Esophagus squamous epithelium (tissue), 5 donors: ENCODE results near the gene C1QTNF6. TPM values are rescaled to one million over a fixed set of nuclear protein-coding genes. Genes with fewer than 3 reads are reported as not detected.

ENCODE experiments used
- DNase-seq: peaks from one replicate; lab custom pipeline; 2025; lab: John Stamatoyannopoulos, UW
- H3K27ac ChIP-seq, 4 donors: fragments of 200-600 bp; sonication (generic); one replicate each; pipeline ENCODE4 v1.5.1; 2016 to 2019; ENCODE audit warnings: mild to moderate bottlenecking in 1 of 4
- H3K27me3 ChIP-seq, 4 donors: fragments of 200-600 bp; sonication (generic); 1 replicate in 3 of 4; 2 replicates in 1 of 4; pipeline versions ENCODE4 v1.5.1 to v1.6.0; 2017 to 2021; ENCODE audit warnings: antibody characterized with exemption in 1 of 4
- H3K36me3 ChIP-seq, 3 donors: fragments of 200-600 bp; sonication (generic); one replicate each; pipeline ENCODE4 v1.5.1; 2016 to 2019
- H3K4me1 ChIP-seq, 3 donors: fragments of 200-600 bp; sonication (generic); one replicate each; pipeline ENCODE4 v1.5.1; 2017 to 2019
- H3K4me3 ChIP-seq, 4 donors: fragments of 200-600 bp; sonication (generic); 1 replicate in 3 of 4; 2 replicates in 1 of 4; pipeline ENCODE4 v1.5.1; 2016 to 2019; ENCODE audit warnings: mild to moderate bottlenecking in 2 of 4, moderate library complexity in 1 of 4
- H3K9me3 ChIP-seq, 3 donors: fragments of 200-600 bp; sonication (generic); one replicate each; pipeline ENCODE4 v1.5.1; 2016 to 2019
- POLR2A ChIP-seq, 4 donors: fragments of 450-650 bp; IDR thresholded peaks; one replicate each; pipeline ENCODE4 v1.6.1; 2017; ENCODE audit warnings: antibody characterized with exemption in 4 of 4, mild to moderate bottlenecking in 4 of 4, moderate library complexity in 3 of 4
- WGBS, 2 donors: methylation state at CpG; one replicate each; pipeline ENCODE4 v1.1.5; 2018; 5-methylcytosine and 5-hydroxymethylcytosine counted together
- intact Hi-C: fragments of 100-400 bp; cut with DNase I; formaldehyde crosslinking; loops from one replicate; pipeline ENCODE4 v1.15.0; 2022
- total RNA-seq, 4 donors: library from RNA; depleted of rRNA; stranded (reverse); fragments of >200 nt; gene quantifications; one replicate each; pipeline ENCODE4 v1.1.0, GENCODE V29; 2016
- TF ChIP-seq, protein P1 (sequence below), 6 experiments: fragments of 450-650 bp in 4 of 6; fragments of 200-600 bp in 2 of 6; sonication (generic) in 2 of 6; IDR thresholded peaks; one replicate each; pipeline ENCODE4 v1.5.1; 2016 to 2019; ENCODE audit warnings: antibody characterized with exemption in 6 of 6, mild to moderate bottlenecking in 4 of 6, moderate library complexity in 4 of 6
- donor health status: DM: yes; HTN: yes; CAD: no.

Gene C1QTNF6
- total RNA-seq, 4 donors from 2014 or later: 1.1 to 1.7 (median 1.4) TPM

DNA sequence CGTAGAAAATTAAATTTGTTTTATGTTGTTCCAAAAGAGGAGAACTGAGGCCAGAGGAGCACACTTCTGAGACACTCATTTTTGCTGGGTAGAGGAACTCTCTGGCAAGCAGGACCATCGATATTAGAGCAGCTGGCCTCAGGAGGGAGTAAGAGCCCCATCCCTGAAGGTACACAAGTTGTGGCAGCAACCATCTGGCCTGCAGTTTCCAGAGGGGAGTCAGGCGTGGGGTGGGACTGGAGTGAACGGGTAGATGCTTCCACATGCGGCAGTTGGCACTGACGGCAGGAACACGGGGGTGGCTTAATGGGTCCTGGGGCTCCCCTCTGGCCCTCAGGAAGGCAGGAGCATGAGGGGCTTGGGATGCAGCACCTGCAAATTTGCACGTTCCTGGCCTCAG, 37.4 kb upstream of the C1QTNF6 start:
- Histone ChIP-seq H3K36me3 (no peaks in the 10 kb centered on the region), H3K4me3 (no peak overlapping the region), H3K4me1 (peaks cover 13 to 35% (median 15%) of the 10 kb centered on the region in 3 donors), H3K27ac (no peak overlapping the region), H3K9me3 (no peaks in the 10 kb centered on the region), H3K27me3 (peaks cover 0 to 13% (median 0%) of the 10 kb centered on the region in 4 donors)
- WGBS, 2 donors: 75 to 80% methylated on average over 1 to 3 of the region's 8 CpGs
- DNase-seq: no peak
- TF ChIP-seq POLR2A (IDR thresholded peaks at IDR 0.05): no peak
- TF ChIP-seq, protein P1, sequence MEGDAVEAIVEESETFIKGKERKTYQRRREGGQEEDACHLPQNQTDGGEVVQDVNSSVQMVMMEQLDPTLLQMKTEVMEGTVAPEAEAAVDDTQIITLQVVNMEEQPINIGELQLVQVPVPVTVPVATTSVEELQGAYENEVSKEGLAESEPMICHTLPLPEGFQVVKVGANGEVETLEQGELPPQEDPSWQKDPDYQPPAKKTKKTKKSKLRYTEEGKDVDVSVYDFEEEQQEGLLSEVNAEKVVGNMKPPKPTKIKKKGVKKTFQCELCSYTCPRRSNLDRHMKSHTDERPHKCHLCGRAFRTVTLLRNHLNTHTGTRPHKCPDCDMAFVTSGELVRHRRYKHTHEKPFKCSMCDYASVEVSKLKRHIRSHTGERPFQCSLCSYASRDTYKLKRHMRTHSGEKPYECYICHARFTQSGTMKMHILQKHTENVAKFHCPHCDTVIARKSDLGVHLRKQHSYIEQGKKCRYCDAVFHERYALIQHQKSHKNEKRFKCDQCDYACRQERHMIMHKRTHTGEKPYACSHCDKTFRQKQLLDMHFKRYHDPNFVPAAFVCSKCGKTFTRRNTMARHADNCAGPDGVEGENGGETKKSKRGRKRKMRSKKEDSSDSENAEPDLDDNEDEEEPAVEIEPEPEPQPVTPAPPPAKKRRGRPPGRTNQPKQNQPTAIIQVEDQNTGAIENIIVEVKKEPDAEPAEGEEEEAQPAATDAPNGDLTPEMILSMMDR (IDR thresholded peaks at IDR 0.05): no peak
- intact Hi-C loops: no loop called here

DNA sequence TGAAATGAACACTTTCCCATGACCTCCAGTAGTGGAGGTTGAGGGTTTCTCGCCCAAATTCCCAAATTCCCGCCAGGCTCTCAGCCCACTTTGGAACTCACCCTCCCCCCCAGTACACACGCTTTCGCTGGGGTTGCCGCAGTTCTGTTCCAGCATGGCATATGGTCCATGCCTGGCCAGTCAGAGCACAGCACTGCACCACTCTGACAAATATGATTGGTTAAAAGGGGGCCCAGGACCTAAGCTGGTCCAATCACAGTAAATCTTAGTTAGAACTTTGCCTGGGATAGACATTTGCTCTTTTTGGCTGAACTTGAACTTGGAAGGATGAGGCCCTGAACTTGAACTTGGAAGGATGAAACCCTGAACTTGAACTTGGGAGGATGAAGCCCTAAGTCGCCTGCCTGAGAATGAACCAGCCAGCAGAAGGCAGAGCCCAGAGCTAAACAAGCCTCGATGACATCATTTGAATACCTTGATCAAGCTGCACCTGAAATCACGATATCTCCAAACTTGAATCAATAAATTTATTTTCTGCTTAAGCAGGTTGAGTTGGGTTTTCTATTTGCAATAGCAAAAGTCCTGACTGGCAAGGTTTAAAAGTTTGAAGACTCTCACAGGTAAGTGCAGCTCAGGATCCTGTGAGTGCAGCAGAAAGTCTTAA, 36.8 kb upstream of the C1QTNF6 start:
- intact Hi-C loops: no loop called here
- H3K27me3 ChIP-seq: peaks cover 0 to 17% (median 0%) of the 10 kb centered on the region in 4 donors
- H3K4me1 ChIP-seq: peaks cover 13 to 29% (median 15%) of the 10 kb centered on the region in 3 donors
- no peaks in the 10 kb centered on the region for H3K9me3 ChIP-seq
- 63 to 77% methylated on average over 8 of the region's 8 CpGs for WGBS, 2 donors
- no peaks in the 10 kb centered on the region for H3K36me3 ChIP-seq
- no peak for TF ChIP-seq POLR2A (IDR thresholded peaks at IDR 0.05)
- TF ChIP-seq, protein P1 (IDR thresholded peaks at IDR 0.05): no peak
- H3K27ac ChIP-seq: no peak overlapping the region
- DNase-seq: no peak
- no peak overlapping the region for H3K4me3 ChIP-seq

DNA sequence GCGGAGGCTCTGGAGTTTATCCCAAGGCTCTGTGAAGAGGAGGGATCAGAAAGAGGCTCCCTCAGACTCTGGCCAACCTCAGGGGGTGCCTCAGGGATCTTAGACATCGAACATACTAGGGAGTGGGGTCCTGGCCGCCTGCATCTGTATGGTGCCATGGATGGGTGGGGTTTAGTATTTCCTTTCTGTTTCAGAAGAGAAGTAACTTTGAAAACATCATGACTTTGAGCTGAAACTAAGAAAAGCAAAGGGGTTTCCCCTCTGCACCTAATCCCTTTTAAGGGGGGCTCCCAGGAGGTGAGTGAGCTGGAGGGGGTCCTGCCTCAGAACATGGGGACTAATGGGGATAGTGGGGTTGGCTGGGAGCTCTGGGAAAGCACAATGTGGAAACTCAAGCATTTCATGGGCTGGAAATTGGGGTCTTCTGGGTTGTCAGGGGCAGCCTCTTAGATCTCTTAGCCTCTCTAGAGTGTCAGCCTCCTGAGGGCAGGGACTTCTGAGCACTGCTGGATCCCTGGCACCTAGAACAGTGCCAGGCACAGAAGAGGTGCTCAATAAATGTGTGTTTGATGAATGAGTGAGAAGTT, 36.0 kb upstream of the C1QTNF6 start:
- TF ChIP-seq POLR2A (IDR thresholded peaks at IDR 0.05): no peak
- TF ChIP-seq, protein P1 (IDR thresholded peaks at IDR 0.05): no peak
- Histone ChIP-seq H3K27ac (no peak overlapping the region), H3K4me1 (peaks cover 8 to 21% (median 8%) of the 10 kb centered on the region in 3 donors), H3K27me3 (peaks cover 0 to 24% (median 0%) of the 10 kb centered on the region in 4 donors), H3K36me3 (no peaks in the 10 kb centered on the region), H3K9me3 (no peaks in the 10 kb centered on the region), H3K4me3 (no peak overlapping the region)
- intact Hi-C loops: no loop called here
- no peak for DNase-seq
- 65 to 71% methylated on average over 3 of the region's 3 CpGs for WGBS, 2 donors

DNA sequence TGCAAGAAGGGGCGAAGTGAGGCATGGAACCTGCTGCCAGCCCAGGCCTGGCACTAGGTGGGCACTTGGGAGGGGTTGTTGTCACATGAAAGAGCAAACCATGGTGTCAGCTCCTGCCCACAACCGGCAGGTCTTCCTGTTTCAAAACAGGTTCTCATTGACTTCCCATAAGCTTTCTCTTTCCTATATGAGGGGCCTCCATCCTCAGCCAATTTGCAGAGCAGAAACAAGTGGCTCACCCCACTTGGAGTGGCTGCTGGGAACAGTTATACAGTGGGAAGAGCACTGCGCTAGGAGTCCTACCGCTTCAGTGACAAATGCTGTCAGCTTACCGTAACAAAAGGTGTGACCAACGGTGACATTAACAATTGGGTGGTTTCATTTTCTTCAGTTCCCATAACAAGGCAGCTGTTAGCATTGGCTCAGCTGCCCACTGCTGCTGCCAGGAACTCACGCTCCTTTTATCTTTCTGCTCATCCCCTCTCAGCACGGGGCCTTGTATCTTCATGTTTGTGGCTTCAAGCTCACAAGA, 34.5 kb upstream of the C1QTNF6 start:
- Histone ChIP-seq H3K36me3 (no peaks in the 10 kb centered on the region), H3K27ac (peak overlapping the region in 1 of 4 donors; percentile 55), H3K27me3 (peaks cover 0 to 38% (median 0%) of the 10 kb centered on the region in 4 donors), H3K4me1 (peaks cover 0 to 5% (median 0%) of the 10 kb centered on the region in 3 donors), H3K9me3 (no peaks in the 10 kb centered on the region), H3K4me3 (no peak overlapping the region)
- TF ChIP-seq, protein P1 (IDR thresholded peaks at IDR 0.05): no peak
- TF ChIP-seq POLR2A (IDR thresholded peaks at IDR 0.05): no peak
- intact Hi-C loops: no loop called here
- DNase-seq: no peak
- WGBS, 2 donors: 56 to 58% methylated on average over 8 of the region's 8 CpGs
